Measurements from ENCODE around the gene SLCO2A1. TPM values are rescaled to one million over a fixed set of nuclear protein-coding genes. Genes with fewer than 3 reads are reported as not detected.
A peak's percentile ranks its signal among the peaks of the same experiment; 100 is the strongest.

Gene SLCO2A1
- total RNA-seq, 1 donor = under 0.01 TPM

GRCh38 chr3:133915685-133916658, 113.8 kb downstream of the SLCO2A1 start:
- DNase-seq (ENCODE audit: low read depth in 2 of 3, low spot score in 2 of 3) = no peak

GRCh38 chr3:133914839-133915600, 114.7 kb downstream of the SLCO2A1 start:
- DNase-seq (ENCODE audit: low read depth in 2 of 3, low spot score in 2 of 3) = no peak

GRCh38 chr3:133910422-133910821, 119.3 kb downstream of the SLCO2A1 start:
- no peak for DNase-seq (ENCODE audit: low read depth in 2 of 3, low spot score in 2 of 3)

- no peak for DNase-seq (ENCODE audit: low read depth in 2 of 3, low spot score in 2 of 3)
Measured at GRCh38 chr3:133905376-133905775, 124.3 kb downstream of the SLCO2A1 start.

GRCh38 chr3:133901847-133902246, 127.9 kb downstream of the SLCO2A1 start:
- no peak for DNase-seq (ENCODE audit: low read depth in 2 of 3, low spot score in 2 of 3)

GRCh38 chr3:133901083-133901482, 128.6 kb downstream of the SLCO2A1 start:
- no peak for DNase-seq (ENCODE audit: low read depth in 2 of 3, low spot score in 2 of 3)

GRCh38 chr3:133899311-133899710, 130.4 kb downstream of the SLCO2A1 start:
- DNase-seq (ENCODE audit: low read depth in 2 of 3, low spot score in 2 of 3) = peak in 1 of 3 donors; percentile 47

GRCh38 chr3:133897547-133897946, 132.2 kb downstream of the SLCO2A1 start:
- no peak for DNase-seq (ENCODE audit: low read depth in 2 of 3, low spot score in 2 of 3)

- DNase-seq (ENCODE audit: low read depth in 2 of 3, low spot score in 2 of 3) = peak in 1 of 3 donors; percentile 41
Measured at GRCh38 chr3:133896002-133896761, 133.5 kb downstream of the SLCO2A1 start.

GRCh38 chr3:133895208-133896001, 134.3 kb downstream of the SLCO2A1 start, which contains the start of gene RAB6B:
Gene RAB6B (minus strand): TSS chr3:133895882. CDS start chr3:133895466, 416 bp downstream.
- peak in 2 of 3 donors; percentile 50 to 72 for DNase-seq (ENCODE audit: low read depth in 2 of 3, low spot score in 2 of 3)

GRCh38 chr3:133894353-133895207, 135.1 kb downstream of the SLCO2A1 start:
- no peak for DNase-seq (ENCODE audit: low read depth in 2 of 3, low spot score in 2 of 3)

- DNase-seq (ENCODE audit: low read depth in 2 of 3, low spot score in 2 of 3) = no peak
Measured at GRCh38 chr3:133893683-133894352, 135.9 kb downstream of the SLCO2A1 start.

- peak in 2 of 3 donors; percentile 57 to 71 for DNase-seq (ENCODE audit: low read depth in 2 of 3, low spot score in 2 of 3)
Measured at GRCh38 chr3:133892541-133893231, 137.0 kb downstream of the SLCO2A1 start.

- no peak for DNase-seq (ENCODE audit: low read depth in 2 of 3, low spot score in 2 of 3)
Measured at GRCh38 chr3:133891662-133892378, 137.9 kb downstream of the SLCO2A1 start.

- no peak for DNase-seq (ENCODE audit: low read depth in 2 of 3, low spot score in 2 of 3)
Measured at GRCh38 chr3:133890972-133891644, 138.6 kb downstream of the SLCO2A1 start.

- peak in 1 of 3 donors; percentile 49 for DNase-seq (ENCODE audit: low read depth in 2 of 3, low spot score in 2 of 3)
Measured at GRCh38 chr3:133890037-133890436, 139.7 kb downstream of the SLCO2A1 start.
